Small intestine (tissue), 16 donors: ENCODE measurements around the gene LOXL1. TPM values are rescaled to one million over a fixed set of nuclear protein-coding genes. Genes with fewer than 3 reads are reported as not detected.

Experiments used
- DNase-seq, 2 donors: peaks; one replicate each; pipeline versions ENCODE4 v3.0.0 to v3.0.0-alpha.2; 2013
- FAIRE-seq: peaks from 2 replicates; lab custom pipeline; 2012; peaks lifted over from hg19 to GRCh38; lab: Jason Lieb, UNC
- H3K27ac ChIP-seq, 3 donors: one replicate each; pipeline ENCODE4 v1.5.1; 2013; ENCODE audit warnings: low read length in 2 of 3, mild to moderate bottlenecking in 2 of 3, control low read depth in 1 of 3, inconsistent platforms in 1 of 3, low read depth in 1 of 3, moderate library complexity in 1 of 3
- H3K27me3 ChIP-seq, 3 donors: one replicate each; pipeline ENCODE4 v1.6.1; 2013; ENCODE audit warnings: low read length in 3 of 3, inconsistent platforms in 1 of 3; ENCODE audit not compliant: control insufficient read depth in 3 of 3, insufficient read depth in 3 of 3
- H3K36me3 ChIP-seq, 3 donors: one replicate each; pipeline ENCODE4 v1.6.1; 2013; ENCODE audit warnings: low read length in 3 of 3, inconsistent platforms in 1 of 3, low read depth in 1 of 3, mild to moderate bottlenecking in 1 of 3, moderate library complexity in 1 of 3; ENCODE audit not compliant: control insufficient read depth in 3 of 3, insufficient read depth in 2 of 3
- H3K4me1 ChIP-seq, 3 donors: one replicate each; pipeline ENCODE4 v1.6.1; 2013; ENCODE audit warnings: low read length in 2 of 3, inconsistent platforms in 1 of 3, low read depth in 1 of 3, mild to moderate bottlenecking in 1 of 3, moderate library complexity in 1 of 3; ENCODE audit not compliant: control insufficient read depth in 3 of 3, insufficient read depth in 2 of 3
- H3K4me3 ChIP-seq, 3 donors: one replicate each; pipeline ENCODE4 v1.5.1; 2013; ENCODE audit warnings: low read length in 3 of 3, control low read depth in 1 of 3, inconsistent platforms in 1 of 3, low read depth in 1 of 3, mild to moderate bottlenecking in 1 of 3, moderate library complexity in 1 of 3
- H3K9me3 ChIP-seq, 2 donors: one replicate each; pipeline ENCODE4 v1.6.1; 2013; ENCODE audit warnings: low read depth in 1 of 2, low read length in 1 of 2; ENCODE audit not compliant: control insufficient read depth in 2 of 2, insufficient read depth in 1 of 2
- WGBS, 3 donors: extraction: QIAGEN DNeasy Blood & Tissue Kit; methylation state at CpG; one replicate each; pipeline ENCODE4 v1.1.7; 2013; 5-methylcytosine and 5-hydroxymethylcytosine counted together
- long read RNA-seq, 10 donors: transcript quantifications; one replicate each; lab custom pipeline, GENCODE V29; 2026
- polyA plus RNA-seq, 4 donors: library from polyadenylated mRNA; stranded (reverse) in 3 of 4; unstranded in 1 of 4; fragments of 200-250 nt in 3 of 4; fragments of 120-200 nt in 1 of 4; gene quantifications; one replicate each; pipeline versions ENCODE4 v1.2.1 to v1.2.3, GENCODE V29; 2013
- donor health status: healthy with polysubstance abuse.
- donor health status: control.
- donor health status: control.
- donor health status: Bipolar disorder and iron deficiency.
- donor health status: healthy.

LOXL1 gene
- polyA plus RNA-seq: 1 to 10 TPM; 2.2 to 7.2 (median 4.9) TPM
- long read RNA-seq, donor 1: 0 reads
- long read RNA-seq, donor 2, partial matches to known transcripts: 0 of 2 reads
- long read RNA-seq, donor 2, other reads (novel, unspliced or antisense): 0 of 2 reads
- long read RNA-seq, donor 3: 0 reads
- long read RNA-seq, donor 4: 0 reads
- long read RNA-seq, donor 5: 0 reads
- long read RNA-seq, donor 6, partial matches to known transcripts: 0 of 2 reads
- long read RNA-seq, donor 6, other reads (novel, unspliced or antisense): 0 of 2 reads
- long read RNA-seq, donor 7, transcript LOXL1-201 (7 exons, 2,351 nt): major isoform, 24 of 26 reads
- long read RNA-seq, donor 7, partial matches to known transcripts: 0 of 26 reads
- long read RNA-seq, donor 7, other reads (novel, unspliced or antisense): 0 of 26 reads
- long read RNA-seq, donor 8, partial matches to known transcripts: 0 of 1 reads
- long read RNA-seq, donor 8, other reads (novel, unspliced or antisense): 0 of 1 reads
- long read RNA-seq, donor 9: 0 reads
- long read RNA-seq, donor 10, transcript LOXL1-201 (7 exons, 2,351 nt): major isoform, 14 of 14 reads
- long read RNA-seq, donor 10, partial matches to known transcripts: 0 of 14 reads
- long read RNA-seq, donor 10, other reads (novel, unspliced or antisense): 0 of 14 reads

DNA sequence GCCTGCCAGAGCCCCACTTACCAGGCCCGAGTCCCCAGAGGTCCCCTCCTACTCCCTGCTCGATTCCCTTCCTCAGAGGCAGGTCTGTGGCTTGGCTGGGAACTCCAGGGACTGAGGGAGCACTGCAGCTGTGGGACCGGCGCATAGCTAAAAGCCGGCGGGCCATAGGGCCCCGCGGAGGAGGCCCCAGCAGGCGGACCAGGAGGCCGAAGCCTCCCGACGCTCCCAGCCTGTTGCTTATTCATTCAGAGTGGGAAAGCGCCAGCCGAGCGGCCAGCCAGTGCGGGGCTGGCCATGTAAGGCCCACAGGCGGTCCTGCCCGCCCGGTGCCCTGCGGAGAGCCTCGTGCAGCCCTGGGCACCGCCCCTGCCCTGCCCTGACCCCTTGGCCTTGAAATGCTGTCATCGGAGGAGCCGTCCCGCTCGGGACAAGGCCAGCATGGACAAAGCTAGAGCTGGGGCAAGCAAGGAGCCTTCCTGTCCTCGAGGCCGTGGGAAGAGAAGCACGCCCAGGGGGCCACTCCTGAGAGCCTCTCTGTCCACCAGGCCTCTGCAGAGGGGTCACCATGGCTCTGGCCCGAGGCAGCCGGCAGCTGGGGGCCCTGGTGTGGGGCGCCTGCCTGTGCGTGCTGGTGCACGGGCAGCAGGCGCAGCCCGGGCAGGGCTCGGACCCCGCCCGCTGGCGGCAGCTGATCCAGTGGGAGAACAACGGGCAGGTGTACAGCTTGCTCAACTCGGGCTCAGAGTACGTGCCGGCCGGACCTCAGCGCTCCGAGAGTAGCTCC is at the start of gene LOXL1:
Gene LOXL1, plus strand, starts transcription at position 244 of the 784 bp plus-strand sequence. Its CDS starts 322 bp downstream, at position 566.
- 4 to 18% (median 15%) methylated on average over 38 to 47 of the region's 47 CpGs for WGBS, 3 donors
- H3K36me3 ChIP-seq: no peaks in the 10 kb centered on the region
- peaks cover 0 to 5% (median 0%) of the 10 kb centered on the region in 3 donors for H3K27me3 ChIP-seq
- peak within 1 kb of the TSS; percentile 25 to 59 (median 44) for H3K4me3 ChIP-seq
- peak; percentile 61 to 73 for DNase-seq
- peaks cover 0 to 31% (median 0%) of the 10 kb centered on the region in 3 donors for H3K4me1 ChIP-seq
- H3K9me3 ChIP-seq: no peaks in the 10 kb centered on the region
- H3K27ac ChIP-seq: peak within 1 kb of the TSS in 2 of 3 donors; percentile 51 to 62
- FAIRE-seq: no peak

DNA sequence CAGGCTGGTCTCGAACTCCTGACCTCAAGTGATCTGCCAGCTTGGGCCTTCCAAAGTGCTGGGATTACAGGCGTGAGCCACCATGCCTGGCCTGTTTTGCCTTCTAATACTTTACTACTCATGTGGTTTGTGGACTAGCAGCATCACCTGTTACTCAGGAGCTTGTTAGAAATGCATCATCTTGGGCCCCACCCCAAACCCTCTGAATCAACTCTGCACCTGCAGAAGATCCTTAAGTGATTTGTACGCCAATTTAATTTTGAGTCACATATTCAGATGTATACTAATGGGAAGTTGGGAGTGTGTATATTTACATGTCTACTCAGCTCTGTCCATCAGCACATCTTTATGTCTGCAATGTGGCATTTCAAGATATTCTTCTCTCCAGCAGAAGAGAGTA is 46.8 kb upstream of the LOXL1 start:
- Histone ChIP-seq H3K9me3 (no peaks in the 10 kb centered on the region), H3K36me3 (no peaks in the 10 kb centered on the region), H3K27ac (no peak overlapping the region), H3K27me3 (peaks cover 0 to 2% (median 0%) of the 10 kb centered on the region in 3 donors), H3K4me3 (no peak overlapping the region), H3K4me1 (peaks cover 0 to 6% (median 4%) of the 10 kb centered on the region in 3 donors)
- DNase-seq (no peak), FAIRE-seq (no peak)
- 35 to 63% (median 53%) methylated on average over 3 of the region's 3 CpGs for WGBS, 3 donors

DNA sequence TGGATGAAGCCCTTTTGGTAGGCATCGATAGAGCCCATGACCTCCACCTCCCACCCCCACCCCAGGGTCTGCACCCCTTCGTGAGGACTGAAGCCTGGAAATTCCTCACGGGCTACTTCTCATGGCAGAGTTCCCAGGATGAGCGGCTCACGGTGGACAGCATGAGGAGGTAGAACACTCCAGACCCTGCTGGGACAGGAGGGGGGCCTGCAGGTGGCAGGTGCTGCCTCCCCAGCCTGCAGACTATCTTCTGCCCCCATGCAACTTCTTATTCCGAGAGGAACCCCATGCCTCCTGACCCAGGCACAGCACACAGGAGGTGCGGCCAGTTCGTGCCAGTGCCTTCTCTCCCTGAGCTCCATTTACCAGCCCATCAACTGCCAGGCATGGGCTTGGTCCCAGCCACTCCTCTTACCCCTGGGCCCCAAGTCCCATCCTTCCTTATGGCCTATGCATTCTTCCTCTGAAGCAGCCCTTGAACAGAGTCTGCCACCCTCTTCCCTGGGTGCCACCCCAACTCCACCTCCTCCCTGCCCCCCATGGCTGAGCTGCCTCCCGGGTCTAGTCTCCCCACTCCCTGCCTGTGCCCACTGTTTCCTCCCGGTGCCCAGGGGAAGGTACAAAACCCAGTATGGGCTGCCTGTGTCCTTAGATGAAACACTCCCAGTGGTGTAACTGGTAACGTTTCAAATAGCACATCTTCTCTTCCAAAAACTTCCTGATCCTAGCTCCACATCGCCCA is 44.5 kb upstream of the LOXL1 start:
- FAIRE-seq: no peak

DNA sequence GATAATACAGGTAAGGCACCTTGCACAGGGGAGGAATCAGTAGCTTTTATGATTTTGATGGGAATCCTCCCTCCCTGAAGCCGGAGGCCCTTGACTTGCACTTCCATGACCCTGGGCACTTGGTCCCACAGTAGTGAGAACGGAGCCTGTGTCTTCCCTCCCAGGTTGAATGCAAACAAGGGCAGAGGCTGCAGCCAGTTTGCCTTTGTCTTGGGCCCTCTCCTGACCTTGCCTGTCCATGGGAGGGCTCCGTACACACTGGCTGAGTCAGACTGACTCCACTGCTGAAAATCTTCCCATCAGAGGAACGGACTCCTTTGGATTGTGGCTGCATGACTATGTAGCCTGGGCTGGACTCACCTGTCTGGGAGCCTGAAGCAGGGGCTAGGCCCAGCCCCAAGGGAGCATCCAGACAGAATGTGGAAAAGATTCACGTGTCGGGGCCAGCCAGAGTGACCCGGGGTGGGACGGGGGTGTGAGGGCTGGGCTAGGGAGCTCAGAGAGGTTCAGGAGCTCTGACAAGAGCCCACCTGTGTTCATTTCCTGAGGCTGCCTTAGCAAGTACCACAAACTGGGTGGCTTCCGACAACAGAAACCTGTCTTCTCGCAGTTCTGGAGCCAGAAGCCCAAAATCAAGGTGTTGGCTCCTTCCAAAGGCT is 43.4 kb upstream of the LOXL1 start:
- no peaks in the 10 kb centered on the region for H3K4me1 ChIP-seq
- H3K4me3 ChIP-seq: no peak overlapping the region
- DNase-seq: no peak
- 82 to 88% (median 86%) methylated on average over 10 of the region's 10 CpGs for WGBS, 3 donors
- H3K27me3 ChIP-seq: no peaks in the 10 kb centered on the region
- no peak overlapping the region for H3K27ac ChIP-seq
- FAIRE-seq: no peak
- no peaks in the 10 kb centered on the region for H3K9me3 ChIP-seq
- H3K36me3 ChIP-seq: no peaks in the 10 kb centered on the region

More for the DNA sequence above, 44.5 kb upstream of the LOXL1 start:
- H3K4me1 ChIP-seq: no peaks in the 10 kb centered on the region
- H3K27me3 ChIP-seq: no peaks in the 10 kb centered on the region
- no peaks in the 10 kb centered on the region for H3K36me3 ChIP-seq
- H3K27ac ChIP-seq: no peak overlapping the region
- no peak overlapping the region for H3K4me3 ChIP-seq
- no peaks in the 10 kb centered on the region for H3K9me3 ChIP-seq
- DNase-seq: no peak
- WGBS, 3 donors: 68 to 78% (median 71%) methylated on average over 12 of the region's 12 CpGs

- Histone ChIP-seq H3K27ac (no peak overlapping the region), H3K4me1 (peaks cover 0 to 5% (median 0%) of the 10 kb centered on the region in 3 donors), H3K4me3 (no peak overlapping the region), H3K36me3 (no peaks in the 10 kb centered on the region), H3K27me3 (no peaks in the 10 kb centered on the region), H3K9me3 (no peaks in the 10 kb centered on the region)
- DNase-seq: no peak
- FAIRE-seq: no peak
- 38 to 67% (median 52%) methylated on average over 3 of the region's 3 CpGs for WGBS, 3 donors
Measured at GRCh38 chr15:73884159-73884558, 42.1 kb upstream of the LOXL1 start.

DNA sequence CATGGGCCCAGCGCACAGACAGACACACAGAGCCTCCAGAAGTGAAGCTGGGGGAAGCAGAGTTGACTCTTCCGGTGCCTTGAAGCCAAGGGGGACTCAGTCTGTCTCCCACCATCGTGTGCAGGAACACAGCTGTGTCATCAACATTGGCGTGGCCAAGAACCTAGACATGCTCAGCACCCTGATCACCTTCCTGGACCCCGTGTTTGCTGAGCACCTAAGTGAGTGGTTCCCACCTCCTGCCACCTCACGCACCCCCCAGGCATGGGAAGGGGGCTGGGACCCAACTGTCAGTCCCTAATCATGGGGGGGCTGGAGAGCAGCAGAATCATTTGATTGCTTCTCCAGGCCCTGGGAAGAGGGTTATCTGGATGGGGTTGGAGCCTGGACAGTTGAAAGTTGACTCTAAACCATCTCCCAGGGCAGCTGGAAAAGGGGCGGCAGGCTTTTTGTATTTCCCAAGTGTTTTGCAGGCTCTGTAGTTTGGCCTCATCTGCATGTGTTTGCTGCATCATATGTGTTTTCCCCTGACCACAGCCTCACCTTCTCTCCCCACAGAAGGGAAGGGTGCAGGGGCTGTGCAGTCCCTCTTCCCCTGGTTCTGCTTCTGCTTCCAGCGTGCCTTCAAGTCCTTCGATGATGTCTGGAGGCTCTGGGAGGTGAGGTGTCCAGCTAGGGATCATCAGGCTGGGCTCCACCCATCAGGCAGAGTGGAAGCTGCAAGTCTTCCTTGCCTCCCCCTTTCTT is 40.1 kb upstream of the LOXL1 start:
- 78 to 89% (median 84%) methylated on average over 9 of the region's 9 CpGs for WGBS, 3 donors
- H3K36me3 ChIP-seq: no peaks in the 10 kb centered on the region
- H3K4me1 ChIP-seq: peaks cover 0 to 7% (median 0%) of the 10 kb centered on the region in 3 donors
- H3K27ac ChIP-seq: no peak overlapping the region
- DNase-seq (no peak), FAIRE-seq (no peak)
- no peaks in the 10 kb centered on the region for H3K9me3 ChIP-seq
- H3K27me3 ChIP-seq: no peaks in the 10 kb centered on the region
- H3K4me3 ChIP-seq: no peak overlapping the region

DNA sequence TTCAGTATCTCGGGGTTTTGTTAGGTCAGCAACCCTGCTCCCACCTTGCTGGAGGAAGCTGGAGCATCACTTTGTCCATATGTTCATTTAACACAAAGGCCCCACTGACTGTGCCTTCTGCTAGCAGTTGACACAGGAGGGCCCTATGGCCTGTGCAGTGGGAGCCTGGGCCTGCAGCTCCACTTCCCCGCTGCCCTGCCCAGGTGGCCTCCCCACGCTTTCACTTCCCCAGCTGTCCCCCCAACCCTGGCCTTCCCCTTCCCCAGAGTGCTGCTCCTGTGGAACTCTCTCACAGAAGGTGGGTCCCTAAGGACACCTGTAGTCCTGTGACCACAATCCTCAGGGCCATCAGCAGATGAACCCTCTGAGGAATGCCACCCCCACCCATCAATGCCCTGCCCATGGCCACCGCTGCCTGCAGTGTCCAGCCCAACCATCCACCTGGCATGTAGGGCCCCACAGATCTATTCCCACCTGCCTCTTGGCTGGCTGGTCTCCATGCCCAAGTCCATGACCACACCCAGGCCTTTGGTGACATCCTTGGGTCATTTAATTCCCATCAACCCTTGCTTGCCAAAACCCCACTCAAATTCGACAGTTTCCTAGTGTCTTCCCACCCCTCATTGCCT is 39.4 kb upstream of the LOXL1 start:
- no peak for FAIRE-seq
- no peak overlapping the region for H3K4me3 ChIP-seq
- H3K27ac ChIP-seq: no peak overlapping the region
- H3K36me3 ChIP-seq: no peaks in the 10 kb centered on the region
- no peak for DNase-seq
- peaks cover 0 to 7% (median 0%) of the 10 kb centered on the region in 3 donors for H3K4me1 ChIP-seq
- 80 to 87% (median 81%) methylated on average over 5 of the region's 5 CpGs for WGBS, 3 donors
- peaks cover 0 to 2% of the 10 kb centered on the region in 2 donors for H3K9me3 ChIP-seq
- H3K27me3 ChIP-seq: no peaks in the 10 kb centered on the region
